ENCODE results near the gene MAGI3. TPM values are rescaled to one million over a fixed set of nuclear protein-coding genes. Genes with fewer than 3 reads are reported as not detected.

The MAGI3 gene
- total and polyA plus RNA-seq, 2 of the 13 experiments (the other 11 are each of a cell fraction or from before 2014, with no cell fraction given): 4.0 to 11.8 TPM

DNA sequence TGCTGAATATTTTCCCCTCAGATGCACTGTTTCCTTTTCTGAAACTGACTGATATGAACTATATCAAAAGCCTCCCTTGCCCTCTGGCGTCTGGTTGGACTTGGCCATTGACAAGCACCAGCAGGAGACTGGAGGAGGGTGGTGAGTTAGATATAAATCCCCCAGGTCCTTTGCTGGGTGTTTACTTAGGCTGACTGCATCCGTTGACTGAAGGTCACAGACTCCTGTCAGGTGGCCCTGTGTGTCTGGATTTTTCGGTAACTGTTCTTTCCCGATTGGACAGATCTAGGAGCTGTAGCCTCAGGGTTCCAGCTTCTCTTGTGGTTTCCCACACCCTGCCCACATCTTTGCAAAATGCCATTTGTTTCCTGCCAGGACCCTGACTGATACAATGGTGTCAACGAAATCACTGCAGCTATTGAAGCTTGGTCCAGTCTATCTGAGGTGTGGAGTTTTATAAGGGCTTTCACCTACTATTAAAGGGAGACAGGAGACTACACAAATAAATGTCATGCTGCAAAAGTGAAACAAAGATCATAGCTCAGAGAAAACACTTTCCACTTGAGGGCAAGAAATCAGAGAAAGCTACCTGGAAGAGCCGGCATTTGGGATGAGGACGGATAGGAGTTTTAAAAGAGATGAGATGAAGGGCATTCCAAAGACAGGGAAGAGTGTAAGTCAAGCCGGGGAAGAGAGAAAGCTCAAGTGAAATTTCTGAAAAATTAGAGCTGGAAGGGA is 1.5 kb upstream of the MAGI3 start (continued):
- TF ChIP-seq, protein P1, sequence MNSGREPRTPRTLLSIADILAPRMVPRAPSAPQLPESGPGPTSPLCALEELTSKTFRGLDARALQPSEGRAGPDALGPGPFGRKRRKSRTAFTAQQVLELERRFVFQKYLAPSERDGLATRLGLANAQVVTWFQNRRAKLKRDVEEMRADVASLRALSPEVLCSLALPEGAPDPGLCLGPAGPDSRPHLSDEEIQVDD (CRISPR knock-in tag; IDR thresholded peaks at IDR 0.05; ENCODE audit: borderline replicate concordance): no peak
- no peak for TF ChIP-seq NFE2L2 (IDR thresholded peaks at IDR 0.05; ENCODE audit: low read length)
- TF ChIP-seq ZNF792 (CRISPR knock-in tag; IDR thresholded peaks at IDR 0.05): peak; percentile 32; the same call in 1 of the 2 replicates
- TF ChIP-seq SP2 (CRISPR knock-in tag; IDR thresholded peaks at IDR 0.05): no peak
- TF ChIP-seq, protein P2, sequence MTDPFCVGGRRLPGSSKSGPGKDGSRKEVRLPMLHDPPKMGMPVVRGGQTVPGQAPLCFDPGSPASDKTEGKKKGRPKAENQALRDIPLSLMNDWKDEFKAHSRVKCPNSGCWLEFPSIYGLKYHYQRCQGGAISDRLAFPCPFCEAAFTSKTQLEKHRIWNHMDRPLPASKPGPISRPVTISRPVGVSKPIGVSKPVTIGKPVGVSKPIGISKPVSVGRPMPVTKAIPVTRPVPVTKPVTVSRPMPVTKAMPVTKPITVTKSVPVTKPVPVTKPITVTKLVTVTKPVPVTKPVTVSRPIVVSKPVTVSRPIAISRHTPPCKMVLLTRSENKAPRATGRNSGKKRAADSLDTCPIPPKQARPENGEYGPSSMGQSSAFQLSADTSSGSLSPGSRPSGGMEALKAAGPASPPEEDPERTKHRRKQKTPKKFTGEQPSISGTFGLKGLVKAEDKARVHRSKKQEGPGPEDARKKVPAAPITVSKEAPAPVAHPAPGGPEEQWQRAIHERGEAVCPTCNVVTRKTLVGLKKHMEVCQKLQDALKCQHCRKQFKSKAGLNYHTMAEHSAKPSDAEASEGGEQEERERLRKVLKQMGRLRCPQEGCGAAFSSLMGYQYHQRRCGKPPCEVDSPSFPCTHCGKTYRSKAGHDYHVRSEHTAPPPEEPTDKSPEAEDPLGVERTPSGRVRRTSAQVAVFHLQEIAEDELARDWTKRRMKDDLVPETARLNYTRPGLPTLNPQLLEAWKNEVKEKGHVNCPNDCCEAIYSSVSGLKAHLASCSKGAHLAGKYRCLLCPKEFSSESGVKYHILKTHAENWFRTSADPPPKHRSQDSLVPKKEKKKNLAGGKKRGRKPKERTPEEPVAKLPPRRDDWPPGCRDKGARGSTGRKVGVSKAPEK (CRISPR knock-in tag; IDR thresholded peaks at IDR 0.05; ENCODE audit: borderline replicate concordance): no peak
- TF ChIP-seq ZBTB8A (CRISPR knock-in tag; IDR thresholded peaks at IDR 0.05; ENCODE audit: borderline replicate concordance, low read depth): no peak
- TF ChIP-seq, protein P3, sequence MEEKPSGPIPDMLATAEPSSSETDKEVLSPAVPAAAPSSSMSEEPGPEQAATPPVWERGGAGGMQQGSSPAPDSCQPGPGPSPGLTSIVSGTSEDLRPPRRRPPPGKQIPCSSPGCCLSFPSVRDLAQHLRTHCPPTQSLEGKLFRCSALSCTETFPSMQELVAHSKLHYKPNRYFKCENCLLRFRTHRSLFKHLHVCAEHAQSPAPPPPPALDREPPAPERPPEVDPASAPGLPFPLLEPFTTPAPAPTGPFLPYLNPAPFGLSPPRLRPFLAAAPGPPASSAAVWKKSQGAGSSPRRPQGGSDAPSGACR (CRISPR knock-in tag; IDR thresholded peaks at IDR 0.05): no peak
- TF ChIP-seq, protein P4, sequence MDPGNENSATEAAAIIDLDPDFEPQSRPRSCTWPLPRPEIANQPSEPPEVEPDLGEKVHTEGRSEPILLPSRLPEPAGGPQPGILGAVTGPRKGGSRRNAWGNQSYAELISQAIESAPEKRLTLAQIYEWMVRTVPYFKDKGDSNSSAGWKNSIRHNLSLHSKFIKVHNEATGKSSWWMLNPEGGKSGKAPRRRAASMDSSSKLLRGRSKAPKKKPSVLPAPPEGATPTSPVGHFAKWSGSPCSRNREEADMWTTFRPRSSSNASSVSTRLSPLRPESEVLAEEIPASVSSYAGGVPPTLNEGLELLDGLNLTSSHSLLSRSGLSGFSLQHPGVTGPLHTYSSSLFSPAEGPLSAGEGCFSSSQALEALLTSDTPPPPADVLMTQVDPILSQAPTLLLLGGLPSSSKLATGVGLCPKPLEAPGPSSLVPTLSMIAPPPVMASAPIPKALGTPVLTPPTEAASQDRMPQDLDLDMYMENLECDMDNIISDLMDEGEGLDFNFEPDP (CRISPR knock-in tag; conservative IDR thresholded peaks at IDR 0.05): no peak
- no peak for TF ChIP-seq CHD4 (IDR thresholded peaks at IDR 0.05; ENCODE audit: borderline replicate concordance, low read length)
- peak; percentile 20; the same call in 1 of the 2 replicates for TF ChIP-seq PHF21A (CRISPR knock-in tag; IDR thresholded peaks at IDR 0.05)
- TF ChIP-seq, protein P5, sequence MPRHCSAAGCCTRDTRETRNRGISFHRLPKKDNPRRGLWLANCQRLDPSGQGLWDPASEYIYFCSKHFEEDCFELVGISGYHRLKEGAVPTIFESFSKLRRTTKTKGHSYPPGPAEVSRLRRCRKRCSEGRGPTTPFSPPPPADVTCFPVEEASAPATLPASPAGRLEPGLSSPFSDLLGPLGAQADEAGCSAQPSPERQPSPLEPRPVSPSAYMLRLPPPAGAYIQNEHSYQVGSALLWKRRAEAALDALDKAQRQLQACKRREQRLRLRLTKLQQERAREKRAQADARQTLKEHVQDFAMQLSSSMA (CRISPR knock-in tag; IDR thresholded peaks at IDR 0.05): no peak
- TF ChIP-seq ZNF629 (CRISPR knock-in tag; conservative IDR thresholded peaks at IDR 0.05): no peak
- no peak for TF ChIP-seq KLF6 (CRISPR knock-in tag; IDR thresholded peaks at IDR 0.05)
- TF ChIP-seq HOXA3 (CRISPR knock-in tag; IDR thresholded peaks at IDR 0.05): 0 out of 2 replicates have a peak, but pooled peaks have one; percentile 24
- TF ChIP-seq GFI1 (CRISPR knock-in tag; IDR thresholded peaks at IDR 0.05; ENCODE audit: borderline replicate concordance): peak; percentile 56; the same call in 1 of the 2 replicates
- no peak for TF ChIP-seq NKX3-1 (CRISPR knock-in tag; IDR thresholded peaks at IDR 0.05)
- TF ChIP-seq ZNF317 (CRISPR knock-in tag; IDR thresholded peaks at IDR 0.05): no peak
- TF ChIP-seq MEIS1 (CRISPR knock-in tag; IDR thresholded peaks at IDR 0.05; ENCODE audit: borderline replicate concordance): peak; percentile 59; the same call in 1 of the 2 replicates
- TF ChIP-seq, protein P6, sequence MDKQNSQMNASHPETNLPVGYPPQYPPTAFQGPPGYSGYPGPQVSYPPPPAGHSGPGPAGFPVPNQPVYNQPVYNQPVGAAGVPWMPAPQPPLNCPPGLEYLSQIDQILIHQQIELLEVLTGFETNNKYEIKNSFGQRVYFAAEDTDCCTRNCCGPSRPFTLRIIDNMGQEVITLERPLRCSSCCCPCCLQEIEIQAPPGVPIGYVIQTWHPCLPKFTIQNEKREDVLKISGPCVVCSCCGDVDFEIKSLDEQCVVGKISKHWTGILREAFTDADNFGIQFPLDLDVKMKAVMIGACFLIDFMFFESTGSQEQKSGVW (CRISPR knock-in tag; IDR thresholded peaks at IDR 0.05; ENCODE audit: borderline replicate concordance): no peak
- no peak for TF ChIP-seq ZBTB20 (CRISPR knock-in tag; IDR thresholded peaks at IDR 0.05; ENCODE audit: borderline replicate concordance, low read depth)
